ENCODE data around the gene SLIT3.
"Not testable (repeated sequence)": the region's sequence is repeated elsewhere in the genome, so short reads cannot be mapped to it uniquely, and the experiment has no call there.

Gene SLIT3

DNA sequence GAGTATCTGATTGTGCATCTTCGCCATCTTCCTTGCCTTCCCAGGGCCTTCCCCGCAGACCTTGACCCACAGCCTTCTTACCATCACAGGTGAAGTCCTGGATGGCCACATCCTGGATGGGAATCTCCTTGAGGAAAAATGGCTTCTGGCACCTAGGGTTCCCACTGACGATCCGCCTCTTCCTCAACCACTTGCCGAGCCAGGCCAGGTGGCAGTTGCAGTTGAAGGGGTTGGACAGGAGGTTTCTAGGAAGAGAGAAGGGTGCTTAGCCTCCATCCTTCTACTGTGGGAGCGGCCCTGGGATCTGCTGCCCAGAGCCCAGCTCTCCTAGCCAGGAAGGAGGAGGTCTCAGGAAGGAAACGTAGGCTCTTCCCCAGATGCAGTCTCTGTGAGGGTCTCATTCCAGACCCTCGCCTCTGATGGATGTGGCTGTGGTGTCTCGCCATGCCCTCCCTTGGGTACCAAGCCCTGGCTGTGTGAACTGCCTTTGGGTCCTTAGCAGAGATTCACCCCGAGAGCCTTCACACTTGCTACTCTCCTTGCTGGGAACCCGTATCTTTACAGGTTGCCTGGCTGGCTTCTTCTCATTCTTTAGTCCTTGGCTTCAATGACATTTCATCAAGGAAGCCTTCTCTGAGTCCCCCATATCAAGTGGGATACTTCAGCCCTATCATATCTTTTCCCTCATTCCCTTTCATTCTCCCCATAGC is 551.4 kb downstream of the SLIT3 start:
- DNase-seq = no peak

DNA sequence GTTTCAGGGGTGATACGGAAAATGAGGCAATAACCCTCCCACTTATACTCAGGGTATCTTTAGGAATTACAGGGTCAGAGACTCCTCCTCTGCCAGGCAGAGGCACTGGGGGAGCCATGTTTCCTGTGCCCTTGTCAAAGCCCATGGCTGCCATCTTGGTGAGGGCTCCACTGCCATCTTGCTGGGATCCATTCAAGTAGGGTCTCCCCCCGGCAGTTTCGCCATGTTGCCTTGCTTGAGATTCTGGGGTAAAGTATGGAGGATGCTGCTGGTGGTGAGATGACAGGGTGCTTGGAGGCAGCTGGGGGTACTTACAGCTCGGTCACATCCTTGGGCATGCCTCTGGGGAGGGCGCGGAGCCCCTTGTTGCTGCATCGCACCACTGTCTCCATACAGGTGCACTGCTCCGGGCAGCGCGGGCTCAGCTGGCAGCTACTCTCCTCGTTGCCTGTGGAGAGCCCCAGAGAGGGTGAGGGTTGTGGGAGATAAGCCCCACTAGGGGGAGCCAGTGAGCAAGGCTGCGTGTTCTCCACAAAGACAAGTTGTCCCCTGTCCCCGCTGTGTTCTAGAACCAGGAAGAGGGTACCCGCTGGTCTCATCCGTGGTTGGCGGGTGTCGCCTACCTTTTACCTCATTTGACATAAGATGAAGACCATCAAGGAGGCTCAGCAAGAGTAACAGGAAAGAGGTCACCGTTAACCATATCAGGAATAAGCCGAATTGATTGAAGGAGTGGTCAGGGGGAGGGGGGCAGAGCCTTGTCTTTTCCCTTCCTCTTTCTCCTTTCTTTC is 552.8 kb downstream of the SLIT3 start:
- peak; percentile 71 for DNase-seq

DNA sequence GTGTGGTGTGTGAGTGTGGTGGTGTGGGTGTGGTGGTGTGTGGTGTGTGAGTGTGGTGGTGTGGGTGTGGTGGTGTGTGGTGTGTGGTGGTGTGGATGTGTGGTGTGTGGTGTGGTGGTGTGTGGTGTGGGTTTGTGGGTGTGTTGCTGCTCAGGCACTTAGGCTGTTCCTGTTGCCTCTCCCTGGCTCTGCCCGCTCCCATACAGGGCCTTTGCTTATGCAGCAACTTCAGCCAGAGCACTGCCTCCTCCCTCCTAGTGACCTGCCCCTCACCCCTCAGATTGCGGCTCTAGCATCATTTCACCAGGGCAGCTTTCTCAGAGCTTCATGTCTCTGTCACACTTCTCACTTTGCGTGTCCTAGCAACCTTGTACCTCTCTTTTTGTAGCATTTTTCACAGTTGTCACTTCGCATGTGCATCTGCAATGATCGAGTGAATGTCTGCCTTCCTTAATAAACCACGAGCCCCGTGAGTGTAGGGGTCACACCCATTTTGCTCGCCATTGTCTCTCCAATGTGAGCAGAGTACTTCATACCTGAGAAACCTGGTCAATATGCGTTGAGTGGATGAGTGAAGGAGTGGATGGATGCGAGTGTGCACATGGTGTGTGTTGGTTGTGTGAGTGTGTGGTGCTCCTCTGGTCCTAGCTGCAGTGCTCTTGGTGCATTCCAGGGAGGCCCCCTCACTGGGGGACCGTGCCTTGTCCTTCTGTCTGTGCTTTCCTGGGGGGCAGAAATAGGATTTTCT is 553.9 kb downstream of the SLIT3 start:
- no peak for DNase-seq

DNA sequence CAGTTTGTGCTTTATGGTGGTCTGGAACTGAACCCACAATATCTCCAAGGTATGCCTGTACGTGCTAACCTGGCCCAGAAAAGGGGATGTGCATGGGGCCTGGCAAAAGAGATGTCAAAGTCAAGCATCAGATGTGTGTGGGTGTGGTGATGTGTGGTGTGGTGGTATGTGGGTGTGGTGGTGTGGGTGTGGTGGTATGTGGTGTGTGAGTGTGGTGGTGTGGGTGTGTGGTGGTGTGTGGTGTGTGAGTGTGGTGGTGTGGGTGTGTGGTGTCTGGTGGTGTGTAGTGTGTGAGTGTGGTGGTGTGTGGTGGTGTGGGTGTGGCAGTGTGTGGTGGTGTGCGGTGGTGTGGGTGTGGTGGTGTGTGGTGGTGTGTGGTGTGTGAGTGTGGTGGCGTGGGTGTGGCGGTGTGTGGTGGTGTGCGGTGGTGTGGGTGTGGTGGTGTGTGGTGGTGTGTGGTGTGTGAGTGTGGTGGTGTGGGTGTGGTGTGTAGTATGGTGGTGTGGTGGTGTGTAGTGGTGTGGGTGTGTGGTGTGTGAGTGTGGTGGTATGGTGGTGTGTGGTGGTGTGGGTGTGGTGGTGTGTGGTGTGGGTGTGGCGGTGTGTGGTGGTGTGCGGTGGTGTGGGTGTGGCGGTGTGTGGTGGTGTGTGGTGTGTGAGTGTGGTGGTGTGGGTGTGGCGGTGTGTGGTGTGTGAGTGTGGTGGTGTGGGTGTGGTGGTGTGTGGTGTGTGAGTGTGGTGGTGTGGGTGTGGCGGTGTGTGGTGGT is 554.6 kb downstream of the SLIT3 start:
- not testable (repeated sequence) for DNase-seq

DNA sequence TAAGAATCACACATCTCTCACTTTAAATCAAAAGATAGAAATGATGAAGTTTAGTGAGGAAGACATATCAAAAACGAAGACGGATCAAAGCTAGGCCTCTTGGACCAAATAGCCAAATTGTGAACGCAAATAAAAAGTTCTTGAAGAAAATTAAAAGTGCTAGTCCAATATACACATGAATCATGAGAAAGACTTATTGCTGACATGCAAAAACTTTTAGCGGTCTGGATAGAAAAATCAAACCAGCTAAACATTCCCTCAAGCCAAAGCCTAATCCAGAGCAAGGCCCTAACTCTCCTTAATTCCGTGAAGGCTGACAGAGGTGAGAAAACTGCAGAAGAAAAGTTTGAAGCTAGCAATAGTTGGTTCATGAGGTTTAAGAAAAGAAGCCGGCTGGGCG is 557.3 kb downstream of the SLIT3 start:
- DNase-seq = no peak

DNA sequence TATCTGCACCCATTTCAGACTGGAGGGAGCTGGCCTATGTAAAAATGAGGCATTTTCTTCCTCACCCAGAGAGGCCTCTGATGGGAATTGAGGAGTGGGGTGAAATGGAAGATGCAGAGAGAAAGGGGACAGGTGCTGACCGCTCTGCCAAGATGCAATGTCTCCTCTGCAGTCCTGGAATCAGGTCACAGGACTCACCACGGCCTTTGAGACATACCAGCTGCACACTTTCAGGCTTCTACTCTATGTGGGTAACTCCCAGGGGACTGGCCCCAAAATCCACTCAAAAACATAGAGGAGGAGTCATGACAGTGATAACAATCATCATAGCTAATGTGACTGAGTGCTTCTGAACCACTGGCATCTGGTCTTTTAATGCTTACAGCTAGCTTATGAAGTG is 558.6 kb downstream of the SLIT3 start:
- not testable (repeated sequence) for DNase-seq

DNA sequence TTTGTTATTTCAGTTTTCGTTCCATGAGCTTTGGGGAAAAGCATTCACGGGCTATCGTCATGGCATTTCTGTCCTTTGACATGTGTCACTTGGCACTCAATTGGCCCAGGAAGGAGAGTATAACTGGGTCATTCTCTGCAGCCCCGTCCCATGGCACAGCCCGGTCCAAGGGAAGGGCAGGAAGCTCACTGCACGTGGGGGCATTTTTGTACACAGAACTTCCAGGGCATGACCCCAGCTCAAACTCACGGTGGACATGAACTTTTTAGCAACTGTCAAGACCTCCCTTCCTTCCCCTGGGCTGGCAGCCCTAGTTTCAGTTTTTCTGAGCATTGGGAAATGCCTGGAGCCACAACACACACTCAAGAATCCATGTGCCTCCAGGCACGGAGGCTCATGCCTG is 560.1 kb downstream of the SLIT3 start:
- no peak for DNase-seq

DNA sequence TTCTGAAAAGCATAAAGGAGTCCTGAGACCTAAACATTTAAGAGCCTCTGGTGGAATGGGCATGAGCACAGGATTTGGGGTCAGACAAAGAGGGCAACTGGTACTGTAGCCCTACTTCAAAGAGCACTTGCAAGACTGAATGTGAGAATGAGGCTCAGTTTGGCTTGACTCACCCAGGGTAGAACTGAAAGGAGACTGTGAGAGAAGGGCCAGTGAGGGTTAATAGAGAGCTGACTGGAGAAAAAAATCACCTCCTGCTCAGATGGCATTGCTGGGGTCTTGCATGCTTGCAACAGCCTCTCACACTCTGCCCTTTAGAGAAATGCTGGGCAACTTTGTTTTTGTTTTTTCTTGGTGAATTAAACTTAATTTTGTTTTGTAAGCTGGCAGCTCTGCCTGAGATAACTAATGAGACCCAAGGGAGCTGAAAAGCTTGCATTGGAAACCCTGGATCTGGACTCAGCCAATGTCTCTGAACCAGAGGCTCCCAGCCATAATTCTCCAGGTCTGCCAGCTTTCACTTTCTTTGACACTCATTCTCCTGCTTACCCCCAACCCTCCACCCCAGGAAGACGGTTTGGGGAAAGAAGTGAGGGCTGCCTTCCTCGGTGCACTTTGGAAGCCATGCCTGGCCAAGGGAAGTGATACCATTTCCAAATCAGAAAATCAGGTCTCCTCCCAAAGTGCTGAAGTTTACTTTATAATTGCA is 560.7 kb downstream of the SLIT3 start:
- no peak for DNase-seq

DNA sequence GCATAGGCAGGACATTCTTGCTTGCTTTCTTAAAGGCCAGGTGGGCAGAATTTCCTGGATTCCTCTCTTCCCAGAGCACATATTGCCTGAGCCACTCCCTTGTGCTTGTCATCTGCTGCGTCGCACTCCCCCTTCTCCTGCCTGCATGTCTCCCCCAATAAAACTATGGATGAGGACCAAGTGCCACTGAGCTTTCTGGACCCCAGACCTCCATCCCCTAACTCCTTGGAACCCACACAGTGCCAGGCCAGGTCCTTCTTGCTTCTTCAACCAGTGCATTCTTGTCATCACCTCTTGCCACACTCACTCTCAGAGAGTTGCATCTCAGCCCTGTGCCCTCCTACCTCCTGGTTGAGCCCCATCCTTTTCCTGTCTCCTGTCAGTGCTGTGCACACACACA is 563.9 kb downstream of the SLIT3 start:
- DNase-seq = no peak

DNA sequence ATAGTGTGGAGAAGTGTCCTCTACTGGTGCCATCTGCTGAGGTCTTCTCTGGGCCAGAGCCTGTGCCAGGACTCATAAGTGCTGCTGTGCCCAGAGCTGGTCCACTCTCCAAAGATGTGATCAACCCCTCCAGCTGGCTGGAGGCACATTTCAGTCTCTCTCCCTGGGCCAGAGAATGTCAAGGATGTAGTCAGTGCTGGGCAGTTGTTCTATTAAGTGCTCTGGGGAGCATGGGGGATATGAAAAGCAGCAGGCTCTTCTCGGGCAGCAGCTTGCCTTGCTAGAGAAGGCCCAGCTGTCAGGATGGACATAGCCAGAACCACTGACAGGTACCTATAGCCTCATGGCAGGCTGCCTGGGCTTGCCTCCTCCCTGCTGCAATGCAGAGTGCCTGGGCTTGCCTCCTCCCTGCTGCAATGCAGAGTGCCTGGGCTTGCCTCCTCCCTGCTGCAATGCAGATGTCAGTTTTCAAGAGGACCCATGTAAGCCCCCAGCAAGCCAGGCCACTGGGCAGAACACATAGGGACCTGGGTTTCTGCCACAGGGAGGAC is 564.6 kb downstream of the SLIT3 start:
- DNase-seq = no peak

DNA sequence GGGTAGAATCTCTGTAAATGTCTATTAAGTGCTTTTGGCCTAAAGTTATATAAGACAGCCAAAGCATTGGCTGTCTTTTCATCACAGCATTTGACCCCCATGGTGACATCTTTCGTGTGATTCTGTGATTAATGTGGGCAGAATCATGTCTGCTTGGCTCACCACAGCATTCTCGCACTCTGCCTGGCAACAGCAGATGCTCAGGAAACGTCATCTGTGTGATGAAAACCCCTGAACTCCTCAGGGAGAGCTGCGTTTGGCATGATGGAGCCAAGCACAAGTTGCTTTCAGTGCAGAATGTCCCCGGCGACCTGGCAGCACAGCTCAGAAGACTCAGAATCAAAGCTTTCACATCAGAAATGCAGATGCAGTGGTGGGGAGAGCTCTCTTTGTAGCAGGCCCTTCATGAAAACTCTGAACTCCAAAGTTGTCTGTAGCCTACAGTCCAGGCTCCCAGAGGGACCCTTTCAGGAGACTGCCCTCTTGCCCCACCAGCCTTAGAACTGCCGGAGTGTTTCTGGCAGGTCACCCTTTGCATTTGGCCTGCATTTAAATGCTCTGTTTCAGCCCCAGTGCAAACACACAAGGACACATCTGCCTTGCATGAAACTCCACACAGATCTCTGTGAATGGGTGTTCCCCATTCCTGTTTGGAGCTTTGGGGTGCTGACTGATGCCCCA is 566.2 kb downstream of the SLIT3 start:
- peak; percentile 16 for DNase-seq

DNA sequence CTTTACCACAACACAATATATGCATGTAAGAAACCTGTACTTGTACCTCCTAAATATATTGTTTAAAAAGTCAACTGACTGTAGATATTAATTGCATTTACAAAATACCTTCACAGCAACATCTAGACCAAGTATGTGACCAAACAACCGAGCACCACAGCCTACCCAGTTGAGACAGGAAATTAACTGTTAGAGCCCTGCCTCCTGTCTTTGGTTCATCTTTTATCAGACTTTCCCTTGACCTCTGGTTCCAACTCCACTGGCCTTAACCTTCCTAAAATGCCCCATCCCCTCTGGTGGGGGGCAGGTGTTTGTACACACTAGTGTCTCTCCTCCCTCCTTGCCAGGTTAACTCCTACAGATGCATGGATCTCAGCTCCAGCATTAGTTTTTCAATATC is 566.8 kb downstream of the SLIT3 start:
- DNase-seq = no peak

DNA sequence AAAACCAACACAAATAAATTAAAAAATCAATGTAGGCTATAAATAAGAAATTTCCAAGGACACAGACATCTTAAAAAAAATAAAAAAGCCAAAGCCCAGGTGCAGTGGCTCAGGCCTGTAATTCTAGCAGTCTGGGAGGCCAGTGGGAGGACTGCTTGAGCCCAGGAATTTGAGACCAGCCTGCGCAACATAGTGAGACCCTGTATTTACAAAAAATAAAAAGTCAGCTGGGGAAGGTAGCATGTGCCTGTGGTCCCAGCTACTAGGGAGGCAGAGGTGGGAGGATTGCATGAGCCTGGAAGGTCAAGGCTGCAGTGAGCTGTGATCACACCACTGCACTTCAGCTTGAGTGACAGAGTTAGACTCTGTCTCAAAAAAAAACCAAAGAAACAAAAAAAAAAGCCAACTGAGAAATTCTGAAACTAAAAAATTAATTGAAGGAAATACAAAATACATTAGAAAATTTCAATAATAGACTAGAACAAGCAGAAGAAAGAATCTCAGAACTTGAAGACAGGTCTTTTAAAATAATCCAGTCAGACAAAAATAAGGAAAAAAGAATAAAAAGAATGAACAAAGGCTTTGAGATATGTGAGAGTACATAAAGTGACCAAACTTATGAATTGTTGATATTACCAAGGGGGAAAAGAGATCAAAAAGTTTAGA is 572.3 kb downstream of the SLIT3 start:
- no peak for DNase-seq

DNA sequence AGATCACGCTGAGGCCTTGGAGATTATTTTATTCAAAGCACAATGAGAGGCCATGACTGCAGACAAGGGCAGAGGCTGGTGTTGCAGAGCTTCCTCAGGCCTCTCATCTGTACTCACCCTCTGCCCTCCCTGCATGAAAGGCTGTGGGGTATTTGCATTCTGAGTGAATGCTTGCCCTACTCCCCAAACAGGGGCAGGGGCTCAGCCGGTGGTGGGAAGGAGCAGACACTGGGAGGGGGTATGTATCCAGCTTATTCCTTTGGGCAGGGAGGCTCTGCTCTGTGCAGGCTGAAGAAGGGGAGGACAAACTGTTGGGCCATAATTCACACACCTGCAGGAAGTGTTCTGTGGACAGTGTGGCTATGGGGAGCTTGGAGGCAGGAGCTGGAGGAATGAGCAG is 573.4 kb downstream of the SLIT3 start:
- no peak for DNase-seq

DNA sequence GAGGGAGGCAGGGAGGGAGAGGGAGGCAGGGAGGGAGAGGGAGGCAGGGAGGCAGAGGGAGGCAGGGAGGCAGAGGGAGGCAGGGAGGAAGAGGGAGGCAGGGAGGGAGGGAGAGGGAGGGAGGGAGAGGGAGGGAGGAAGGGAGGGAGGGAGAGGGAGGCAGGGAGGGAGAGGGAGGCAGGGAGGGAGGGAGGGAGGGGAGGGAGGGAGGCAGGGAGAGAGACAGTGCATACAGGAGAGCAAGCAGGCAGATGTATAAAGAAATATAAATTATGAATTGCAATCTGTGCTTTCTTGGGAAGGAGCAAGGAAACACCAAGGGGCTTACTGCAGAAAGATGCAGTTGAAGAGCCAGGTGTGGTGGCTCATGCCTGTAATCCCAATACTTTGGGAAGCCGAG is 574.6 kb downstream of the SLIT3 start:
- DNase-seq = no peak

DNA sequence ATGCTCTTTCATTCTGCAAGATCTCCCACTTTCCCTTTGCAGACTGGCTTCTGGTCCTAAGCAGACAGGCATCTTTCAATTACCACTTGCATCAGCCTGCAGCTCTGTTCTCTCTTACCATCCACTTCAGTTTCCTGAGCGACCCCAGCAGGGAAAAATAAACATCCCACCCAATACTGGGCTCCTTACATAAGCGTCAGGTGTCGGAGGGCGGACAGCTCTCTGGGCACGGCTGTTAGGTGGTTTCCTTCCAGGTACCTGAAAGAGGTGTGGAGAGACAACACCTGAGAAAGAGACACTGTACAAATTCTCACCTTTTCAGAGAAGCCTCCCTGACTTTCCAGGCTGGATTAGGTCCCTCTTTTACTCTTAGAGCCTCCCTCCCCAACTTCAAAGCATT is 576.7 kb downstream of the SLIT3 start:
- no peak for DNase-seq

DNA sequence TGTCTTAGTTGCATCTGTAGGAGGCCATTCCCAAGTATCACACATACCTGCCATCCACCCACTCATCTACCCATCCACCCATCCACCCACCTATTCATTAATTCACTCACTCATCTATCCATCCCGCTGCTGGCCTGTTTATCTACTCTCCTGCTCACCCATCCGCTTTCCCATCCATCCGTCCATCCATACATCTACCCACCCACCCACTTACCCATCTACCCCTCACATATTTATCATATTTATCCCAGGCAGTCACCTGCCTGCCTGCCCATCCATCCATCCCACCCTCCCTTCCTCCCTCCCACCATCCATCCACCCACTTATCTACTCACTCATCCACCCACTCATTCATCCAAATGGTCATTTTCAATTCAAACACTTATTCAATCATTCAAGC is 577.9 kb downstream of the SLIT3 start:
- DNase-seq = no peak

DNA sequence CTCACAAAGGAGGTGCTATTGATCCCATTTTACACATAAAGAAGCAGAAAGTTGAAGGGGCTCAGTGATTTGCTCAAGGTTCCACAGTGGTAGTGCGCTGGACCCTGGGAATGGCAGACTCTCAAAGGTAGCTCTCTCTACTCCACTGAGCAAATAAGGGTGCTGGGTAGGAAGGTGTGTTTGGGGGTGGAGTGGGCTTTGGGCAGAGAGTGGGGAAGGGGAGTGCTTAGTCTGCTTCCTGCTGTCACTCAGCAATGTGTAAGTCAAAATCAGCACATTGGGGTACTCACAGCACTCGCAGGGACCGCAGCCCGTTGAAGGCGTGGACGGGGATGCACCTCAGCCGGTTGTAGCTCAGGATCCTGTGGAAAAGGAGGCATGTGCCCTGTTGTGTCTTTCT is 579.0 kb downstream of the SLIT3 start:
- no peak for DNase-seq

DNA sequence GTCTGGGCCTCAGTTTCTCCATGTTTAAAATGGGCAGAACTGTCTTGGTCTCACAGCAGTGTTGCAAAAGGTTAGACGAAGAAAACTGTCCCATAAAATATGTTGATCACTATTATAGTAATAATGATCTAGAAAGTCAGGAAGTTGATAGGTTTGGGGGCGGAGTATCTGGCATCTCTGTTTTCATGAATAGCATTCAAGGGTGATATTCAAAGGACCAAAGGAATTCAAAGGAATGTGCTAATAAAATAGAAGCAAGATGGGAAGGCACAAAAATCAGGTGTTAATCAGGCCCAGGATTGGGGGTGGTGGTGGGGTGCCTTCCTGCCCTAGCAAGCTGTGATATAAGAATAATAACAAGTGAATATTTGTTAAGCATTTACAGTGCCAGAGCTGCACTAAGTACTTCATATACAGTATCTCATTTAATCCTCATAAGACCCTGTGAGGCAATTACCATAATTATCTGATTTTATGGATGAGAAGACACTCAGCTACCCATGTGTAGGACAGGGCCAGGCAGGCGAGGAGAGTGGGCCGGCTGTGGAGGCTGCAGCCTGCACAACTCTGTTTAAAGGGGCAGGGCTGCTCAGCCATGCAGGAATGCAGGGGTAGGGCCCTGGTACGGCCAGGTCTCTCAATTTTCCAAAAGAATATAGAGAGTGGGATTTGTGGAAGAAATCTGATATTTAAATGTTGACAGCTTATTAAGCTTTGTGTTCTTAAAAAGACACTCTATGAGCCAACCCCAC is 579.8 kb downstream of the SLIT3 start:
- DNase-seq = no peak

DNA sequence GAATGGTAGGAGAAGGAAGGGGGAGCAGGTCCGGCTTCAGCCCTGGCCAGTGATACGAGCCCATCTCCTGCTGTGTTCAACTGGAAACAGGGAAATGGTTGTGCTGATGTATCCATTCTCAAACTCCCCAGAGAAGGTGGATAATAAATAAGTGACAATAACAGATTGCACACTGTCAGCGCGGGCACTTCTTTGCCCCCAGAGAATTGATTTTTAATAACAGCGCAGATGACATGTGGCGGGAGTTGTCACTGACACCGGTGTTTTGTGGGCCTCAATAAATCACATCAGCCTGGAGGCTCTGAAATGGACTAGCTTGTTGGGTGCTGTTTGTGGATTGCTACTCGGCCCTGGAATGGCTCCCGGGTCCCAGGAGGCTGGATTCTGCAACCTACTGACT is 580.4 kb downstream of the SLIT3 start:
- no peak for DNase-seq

Measured in stimulated activated CD4-positive, alpha-beta T cell treated with anti-CD3 and anti-CD28 coated beads, Interleukin-15, amount 100 ng/mL, for 24 hours (primary cell).